A549 (cell line): Measurements from ENCODE around the gene IMPA2. TPM values are rescaled to one million over a fixed set of nuclear protein-coding genes. Genes with fewer than 3 reads are reported as not detected.
A peak's percentile ranks its signal among the peaks of the same experiment; 100 is the strongest.

Experiments
- ATAC-seq, 2 experiments: fragments of 200-7000 bp in 1 of 2; fragments of >200 bp in 1 of 2; cut with Nextera tagmentation in 1 of 2; cut with Tn5 transposase in 1 of 2; 3 replicates each; pipeline versions ENCODE4 v1.8.0 to v1.9.1; 2018 to 2020; ENCODE audit warnings: mild to moderate bottlenecking in 1 of 2, moderate library complexity in 1 of 2
- CTCF ChIA-PET: fragments of 300-600 bp; sonication (Branson Sonifier 250); formaldehyde crosslinking; extraction: SDS; loops from one replicate; lab custom pipeline; 2021; ENCODE audit warnings: antibody characterized with exemption, inconsistent platforms; lab: Yijun Ruan, JAX
- POLR2A ChIA-PET: fragments of 350-600 bp; formaldehyde crosslinking; extraction: SDS; loops from one replicate; lab custom pipeline; 2021; ENCODE audit warnings: antibody characterized with exemption, inconsistent platforms; lab: Yijun Ruan, JAX
- DNase-seq, 2 experiments: peaks; one replicate each; pipeline versions ENCODE4 v3.0.0 to v3.0.0-alpha.2; 2011 to 2016; ENCODE audit warnings: low read depth in 1 of 2, low spot score in 1 of 2
- FAIRE-seq: peaks from 2 replicates; lab custom pipeline; 2011; peaks lifted over from hg19 to GRCh38; lab: Jason Lieb, UNC
- H3K27ac ChIP-seq, 2 experiments: fragments of >200 bp; sonication (Bioruptor Twin); formaldehyde crosslinking; 3 replicates each; pipeline ENCODE4 v1.5.1; 2016 to 2017
- H3K4me1 ChIP-seq: fragments of >200 bp; sonication (Bioruptor Twin); formaldehyde crosslinking; 3 replicates; pipeline ENCODE4 v1.6.1; 2016
- H3K4me2 ChIP-seq: fragments of >200 bp; sonication (Bioruptor Twin); formaldehyde crosslinking; 3 replicates; pipeline ENCODE4 v1.6.1; 2016
- H3K4me3 ChIP-seq: fragments of >200 bp; sonication (Bioruptor Twin); formaldehyde crosslinking; 3 replicates; pipeline ENCODE4 v1.5.1; 2016
- H3K9me3 ChIP-seq: fragments of >200 bp; sonication (Bioruptor Twin); formaldehyde crosslinking; 3 replicates; pipeline ENCODE4 v1.6.1; 2016
- CBX8 ChIP-seq: fragments of 200-600 bp; sonication (generic); IDR thresholded peaks from 2 replicates; pipeline ENCODE4 v1.6.1; 2016
- CHD2 ChIP-seq: fragments of 150-350 bp; IDR thresholded peaks from 2 replicates; pipeline ENCODE4 v1.6.1; 2014; ENCODE audit warnings: low read length; ENCODE audit not compliant: partially characterized antibody
- EHF ChIP-seq: fragments of 250-450 bp; sonication (Bioruptor Pico); IDR thresholded peaks from 2 replicates; pipeline ENCODE4 v1.5.0; 2020; ENCODE audit warnings: mild to moderate bottlenecking
- EHMT2 ChIP-seq: fragments of 200-600 bp; sonication (generic); IDR thresholded peaks from 2 replicates; pipeline ENCODE4 v1.6.1; 2016; ENCODE audit warnings: antibody characterized with exemption, low read depth, mild to moderate bottlenecking, moderate library complexity
- ESRRA ChIP-seq: fragments of 150-350 bp; IDR thresholded peaks from 2 replicates; pipeline ENCODE4 v1.6.1; 2014; ENCODE audit warnings: mild to moderate bottlenecking, low read length, borderline replicate concordance
- HDAC2 ChIP-seq: fragments of 200-600 bp; sonication (generic); IDR thresholded peaks from 2 replicates; pipeline ENCODE4 v1.6.1; 2016
- HOXA7 ChIP-seq: fragments of 250-450 bp; sonication (Bioruptor Pico); IDR thresholded peaks from 2 replicates; pipeline ENCODE4 v1.5.0; 2020; ENCODE audit warnings: mild to moderate bottlenecking, moderate library complexity
- HOXB13 ChIP-seq: fragments of 250-450 bp; sonication (Bioruptor Pico); IDR thresholded peaks from 2 replicates; pipeline ENCODE4 v1.5.0; 2020; ENCODE audit warnings: low read depth, mild to moderate bottlenecking, moderate library complexity
- HOXB5 ChIP-seq: fragments of 250-450 bp; sonication (Bioruptor Pico); IDR thresholded peaks from 2 replicates; pipeline ENCODE4 v1.5.0; 2020; ENCODE audit warnings: mild to moderate bottlenecking, moderate library complexity
- JUNB ChIP-seq: fragments of >200 bp; sonication (Bioruptor Twin); formaldehyde crosslinking; IDR thresholded peaks from 2 replicates; pipeline ENCODE4 v1.6.1; 2016
- MAFK ChIP-seq: fragments of 450-650 bp; IDR thresholded peaks from 2 replicates; pipeline ENCODE4 v1.6.1; 2014; ENCODE audit not compliant: partially characterized antibody
- MAZ ChIP-seq: fragments of 150-350 bp; IDR thresholded peaks from 2 replicates; pipeline ENCODE4 v1.6.1; 2014; ENCODE audit warnings: antibody characterized with exemption, low read depth, low read length, borderline replicate concordance
- MYC ChIP-seq: IDR thresholded peaks from 2 replicates; pipeline ENCODE4 v1.6.1; 2012; ENCODE audit warnings: mild to moderate bottlenecking, inconsistent platforms, low read length, improper control_type of control experiment, borderline replicate concordance
- NFE2L2 ChIP-seq: fragments of 150-350 bp; conservative IDR thresholded peaks from 2 replicates; pipeline ENCODE4 v1.6.1; 2014; ENCODE audit warnings: low read length
- NR3C1 ChIP-seq: fragments of >200 bp; sonication (Bioruptor Twin); formaldehyde crosslinking; IDR thresholded peaks from 3 replicates; pipeline ENCODE4 v1.6.1; 2017
- PHF8 ChIP-seq: fragments of 200-600 bp; sonication (generic); IDR thresholded peaks from 2 replicates; pipeline ENCODE4 v1.6.1; 2016; ENCODE audit warnings: low read depth, mild to moderate bottlenecking, antibody characterized with exemption, moderate library complexity, borderline replicate concordance
- POLR2A ChIP-seq: IDR thresholded peaks from 2 replicates; pipeline ENCODE4 v1.6.1; 2012; ENCODE audit warnings: mild to moderate bottlenecking, low read length
- RAD21 ChIP-seq, 2 experiments: fragments of >200 bp in 1 of 2; sonication (Bioruptor Twin) in 1 of 2; formaldehyde crosslinking in 1 of 2; IDR thresholded peaks in 1 of 2; conservative IDR thresholded peaks in 1 of 2; 2 replicates in 1 of 2; 3 replicates in 1 of 2; pipeline ENCODE4 v1.6.1; 2012 to 2018; ENCODE audit warnings: inconsistent platforms in 1 of 2
- RCOR1 ChIP-seq: fragments of 150-350 bp; IDR thresholded peaks from 2 replicates; pipeline ENCODE4 v1.6.1; 2014; ENCODE audit warnings: antibody characterized with exemption, low read length, low read depth
- SMC3 ChIP-seq: fragments of >200 bp; sonication (Bioruptor Twin); formaldehyde crosslinking; IDR thresholded peaks from 3 replicates; pipeline ENCODE4 v1.6.1; 2018; ENCODE audit warnings: inconsistent platforms
- ZC3H11A ChIP-seq: fragments of 450-650 bp; IDR thresholded peaks from 2 replicates; pipeline ENCODE4 v1.6.1; 2014; ENCODE audit warnings: antibody characterized with exemption, mild to moderate bottlenecking
- ZFP36 ChIP-seq: fragments of 450-650 bp; IDR thresholded peaks from 2 replicates; pipeline ENCODE4 v1.6.1; 2014; ENCODE audit warnings: borderline replicate concordance; ENCODE audit not compliant: partially characterized antibody
- ZSCAN20 ChIP-seq: fragments of 250-450 bp; sonication (Bioruptor Pico); IDR thresholded peaks from 2 replicates; pipeline ENCODE4 v1.8.0; 2022; ENCODE audit warnings: mild to moderate bottlenecking, moderate library complexity
- WGBS: methylation state at CpG from one replicate; pipeline ENCODE4 v1.1.6; 2017; ENCODE audit errors: missing lambda C conversion rate; 5-methylcytosine and 5-hydroxymethylcytosine counted together
- polyA plus RNA-seq, 4 experiments: library from polyadenylated mRNA; depleted of rRNA in 3 of 4; stranded (reverse); fragments of >200 nt; fragmentation: RNase III in 1 of 4; extraction: RNeasy Plus Mini Kit Qiagen cat#74134 plus additional on column Dnase treatment in 1 of 4; gene quantifications; 2 replicates in 3 of 4; 3 replicates in 1 of 4; pipeline ENCODE4 v1.2.3, GENCODE V29; 2011 to 2017
- TF ChIP-seq, protein P1 (sequence below): fragments of 150-350 bp; IDR thresholded peaks from 2 replicates; pipeline ENCODE4 v1.6.1; 2014; ENCODE audit warnings: low read depth, mild to moderate bottlenecking, low read length
- TF ChIP-seq, protein P2 (sequence below): fragments of 250-450 bp; sonication (Bioruptor Pico); IDR thresholded peaks from 2 replicates; pipeline ENCODE4 v1.5.0; 2020; ENCODE audit warnings: low read depth, mild to moderate bottlenecking, moderate library complexity

IMPA2 gene
- polyA plus RNA-seq, 2 of the 4 experiments (the other 2 are of a cell fraction), result 35.1 to 65.3 TPM

DNA sequence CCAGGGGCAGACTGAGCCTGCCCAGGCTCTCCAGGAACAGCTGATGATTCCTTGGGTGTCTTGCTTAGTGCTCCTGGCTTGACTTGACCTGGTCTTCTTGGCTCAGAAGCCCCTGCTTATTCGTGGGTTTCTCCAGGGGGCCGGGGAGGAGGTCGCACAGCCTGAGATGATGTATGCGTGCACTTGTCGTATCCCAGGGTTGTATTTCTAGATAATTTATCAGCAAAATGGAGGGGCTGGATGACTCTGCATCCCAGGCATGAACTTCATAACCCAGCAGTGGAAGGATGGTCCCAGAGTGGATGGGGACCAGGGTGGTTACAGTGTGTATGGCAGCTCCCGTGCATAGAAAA, 25.2 kb downstream of the IMPA2 start:
- FAIRE-seq, result no peak
- peak overlapping the region in 1 of 2 experiments; percentile 56; a peak in 4 of 6 replicates for H3K27ac ChIP-seq
- DNase-seq, result no peak
- no peaks in the 10 kb centered on the region for H3K9me3 ChIP-seq
- no peak for ATAC-seq
- peaks cover 17% of the 10 kb centered on the region for H3K4me1 ChIP-seq
- CTCF ChIA-PET, result interaction anchor here (0.8 to 4.4 kb wide), 3 partner anchors 11 to 351 kb away, joined by 3 to 34 read pairs (median 5); no protein-coding TSS in a partner anchor
- no peak overlapping the region for H3K4me3 ChIP-seq
- no peak for TF ChIP-seq EHF (CRISPR knock-in tag)
- no peak for TF ChIP-seq SMC3
- TF ChIP-seq MAZ, result no peak
- no peak for TF ChIP-seq CBX8
- no peak for TF ChIP-seq POLR2A
- no peak for TF ChIP-seq HDAC2
- no peak for TF ChIP-seq CHD2
- TF ChIP-seq HOXB5 (CRISPR knock-in tag), result no peak
- TF ChIP-seq, all 56 proteins: peak for 0
- POLR2A ChIA-PET, result no interaction called here
- H3K4me2 ChIP-seq, result no peak overlapping the region
- WGBS, result 100% methylated on average over 4 of the region's 6 CpGs

DNA sequence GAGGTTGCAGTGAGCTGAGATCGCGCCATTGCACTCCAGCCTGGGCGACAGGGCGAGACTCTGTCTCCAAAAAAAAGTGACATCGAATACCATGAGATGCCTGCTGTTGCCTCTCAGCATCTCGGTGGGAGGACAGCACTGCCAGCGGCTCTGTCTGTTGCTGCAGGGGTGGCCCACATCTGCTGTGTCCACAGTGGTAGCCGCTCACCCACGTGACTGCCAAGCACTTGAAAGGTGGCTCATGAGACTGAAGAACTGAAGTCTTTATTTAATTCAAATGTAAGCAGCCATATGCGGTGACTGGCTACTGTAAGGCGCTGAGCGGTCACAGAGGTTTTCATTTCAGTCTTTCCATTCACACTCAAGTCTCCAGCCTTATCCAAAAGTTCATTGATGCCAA, 25.8 kb downstream of the IMPA2 start:
- ChIA-PET CTCF (interaction anchor here (2.1 to 4.4 kb wide), 2 partner anchors 12 to 351 kb away, joined by 5 to 34 read pairs; no protein-coding TSS in a partner anchor), POLR2A (no interaction called here)
- H3K4me1 ChIP-seq, result peaks cover 17% of the 10 kb centered on the region
- DNase-seq, result no peak
- no peak overlapping the region for H3K4me2 ChIP-seq
- no peak overlapping the region for H3K27ac ChIP-seq
- H3K9me3 ChIP-seq, result no peaks in the 10 kb centered on the region
- FAIRE-seq, result no peak
- H3K4me3 ChIP-seq, result no peak overlapping the region
- ATAC-seq, result no peak
- WGBS, result 90% methylated on average over 6 of the region's 12 CpGs
- TF ChIP-seq, protein P1, sequence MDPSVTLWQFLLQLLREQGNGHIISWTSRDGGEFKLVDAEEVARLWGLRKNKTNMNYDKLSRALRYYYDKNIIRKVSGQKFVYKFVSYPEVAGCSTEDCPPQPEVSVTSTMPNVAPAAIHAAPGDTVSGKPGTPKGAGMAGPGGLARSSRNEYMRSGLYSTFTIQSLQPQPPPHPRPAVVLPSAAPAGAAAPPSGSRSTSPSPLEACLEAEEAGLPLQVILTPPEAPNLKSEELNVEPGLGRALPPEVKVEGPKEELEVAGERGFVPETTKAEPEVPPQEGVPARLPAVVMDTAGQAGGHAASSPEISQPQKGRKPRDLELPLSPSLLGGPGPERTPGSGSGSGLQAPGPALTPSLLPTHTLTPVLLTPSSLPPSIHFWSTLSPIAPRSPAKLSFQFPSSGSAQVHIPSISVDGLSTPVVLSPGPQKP, result no peak
- TF ChIP-seq JUNB, result no peak

DNA sequence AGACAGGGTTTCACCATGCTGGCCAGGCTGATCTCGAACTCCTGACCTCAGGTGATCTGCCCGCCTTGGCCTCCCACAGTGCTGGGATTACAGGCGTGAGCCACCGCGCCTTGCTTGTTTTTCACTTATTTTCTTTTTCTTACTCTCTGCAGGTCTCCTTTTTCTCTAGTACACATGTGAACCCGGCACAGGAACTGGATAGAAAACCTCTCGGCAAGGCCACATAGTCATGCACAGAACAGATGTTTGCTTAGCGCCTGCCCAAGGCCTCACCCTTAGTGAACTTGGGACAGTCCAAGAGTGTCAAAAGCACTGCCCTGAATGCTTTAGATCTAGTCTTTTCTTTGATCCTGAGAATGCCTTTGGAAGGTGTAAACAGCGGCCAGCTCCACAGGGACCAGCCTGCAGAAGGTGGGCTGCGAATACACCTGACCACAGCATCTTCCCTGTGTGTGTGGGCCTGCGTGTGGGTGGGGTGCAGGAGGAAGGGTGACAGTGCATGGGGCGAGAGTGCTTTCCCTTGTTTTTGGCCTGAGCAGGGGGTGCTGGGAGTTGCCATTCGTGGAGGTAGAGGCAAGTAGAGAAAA, 27.0 kb downstream of the IMPA2 start:
- ATAC-seq, result no peak
- 85% methylated on average over 9 of the region's 13 CpGs for WGBS
- Histone ChIP-seq H3K4me2 (no peak overlapping the region), H3K9me3 (no peaks in the 10 kb centered on the region), H3K27ac (no peak overlapping the region), H3K4me1 (peaks cover 17% of the 10 kb centered on the region), H3K4me3 (no peak overlapping the region)
- POLR2A ChIA-PET, result no interaction called here
- no peak for TF ChIP-seq POLR2A
- TF ChIP-seq NFE2L2, result no peak
- no peak for TF ChIP-seq ZC3H11A
- TF ChIP-seq, protein P2, sequence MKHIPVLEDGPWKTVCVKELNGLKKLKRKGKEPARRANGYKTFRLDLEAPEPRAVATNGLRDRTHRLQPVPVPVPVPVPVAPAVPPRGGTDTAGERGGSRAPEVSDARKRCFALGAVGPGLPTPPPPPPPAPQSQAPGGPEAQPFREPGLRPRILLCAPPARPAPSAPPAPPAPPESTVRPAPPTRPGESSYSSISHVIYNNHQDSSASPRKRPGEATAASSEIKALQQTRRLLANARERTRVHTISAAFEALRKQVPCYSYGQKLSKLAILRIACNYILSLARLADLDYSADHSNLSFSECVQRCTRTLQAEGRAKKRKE (CRISPR knock-in tag), result no peak
- no peak for TF ChIP-seq RCOR1
- no peak for TF ChIP-seq ZFP36
- TF ChIP-seq HOXA7 (CRISPR knock-in tag), result no peak
- TF ChIP-seq PHF8, result no peak
- no peak for TF ChIP-seq NR3C1
- TF ChIP-seq MAFK, result no peak
- TF ChIP-seq ZSCAN20 (CRISPR knock-in tag), result no peak
- TF ChIP-seq MYC, result no peak
- TF ChIP-seq CBX8, result no peak
- TF ChIP-seq HOXB13 (CRISPR knock-in tag), result no peak
- no peak for TF ChIP-seq EHMT2
- TF ChIP-seq RAD21 (conservative IDR thresholded peaks at IDR 0.05 in 1 of 2, IDR thresholded peaks at IDR 0.05 in 1 of 2), result no peak
- no peak for TF ChIP-seq ESRRA
- CTCF ChIA-PET, result interaction anchor here (0.5 to 3.2 kb wide), 3 partner anchors 13 to 31 kb away, joined by 3 to 11 read pairs (median 4); no protein-coding TSS in a partner anchor
- DNase-seq, result no peak
- FAIRE-seq, result no peak
